Effector CD4-positive, alpha-beta T cell (primary cell): Measurements from ENCODE around the gene NARF.

Source experiments
- DNase-seq: peaks from one replicate; pipeline ENCODE4 v3.0.0-alpha.2; 2020

Gene NARF

GRCh38 chr17:82434216-82434565 is 24.4 kb upstream of the NARF start:
- DNase-seq, result no peak

DNA sequence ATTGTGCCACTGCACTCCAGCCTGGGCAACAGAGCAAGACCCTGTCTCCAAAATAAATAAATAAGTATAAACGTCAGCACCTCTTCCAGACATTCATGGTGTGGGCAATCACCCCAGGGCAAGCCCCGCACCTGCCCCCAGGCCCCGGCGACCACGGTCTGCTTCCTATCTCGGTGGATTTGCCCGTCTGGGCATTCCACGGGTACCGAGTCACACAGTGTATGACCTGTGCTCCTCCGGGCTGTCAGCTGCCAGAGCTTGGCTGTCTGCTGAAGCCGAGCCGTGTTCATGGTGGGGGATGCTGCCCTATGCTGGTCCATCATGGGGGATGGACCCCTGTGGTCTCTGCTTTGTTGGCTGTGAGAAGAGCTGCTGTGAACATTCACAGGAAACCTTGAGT is 23.4 kb upstream of the NARF start:
- DNase-seq, result no peak

- no peak for DNase-seq
These were observed 22.6 kb upstream of the NARF start for GRCh38 chr17:82435601-82436583.

GRCh38 chr17:82436601-82437324 is 21.8 kb upstream of the NARF start:
- no peak for DNase-seq

DNA sequence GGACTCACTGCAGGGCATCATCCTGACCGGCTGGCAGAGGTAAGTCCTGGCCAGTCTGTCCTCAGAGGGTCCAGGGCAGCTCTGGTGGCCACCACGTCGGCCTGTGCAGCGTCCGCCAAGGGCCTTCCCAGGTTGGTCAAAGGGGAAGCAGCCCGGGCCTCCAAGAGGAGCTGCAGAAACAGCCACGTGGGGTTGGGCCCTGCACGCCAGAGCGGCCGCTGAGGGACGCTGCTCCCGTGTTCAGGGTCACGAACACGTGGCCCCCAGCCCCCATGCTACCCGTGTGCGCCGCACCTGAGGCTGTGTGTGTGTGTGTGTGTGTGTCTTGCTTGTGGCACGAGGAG is 21.2 kb upstream of the NARF start:
- no peak for DNase-seq

GRCh38 chr17:82438401-82439193 is 19.9 kb upstream of the NARF start:
- DNase-seq, result no peak

DNA sequence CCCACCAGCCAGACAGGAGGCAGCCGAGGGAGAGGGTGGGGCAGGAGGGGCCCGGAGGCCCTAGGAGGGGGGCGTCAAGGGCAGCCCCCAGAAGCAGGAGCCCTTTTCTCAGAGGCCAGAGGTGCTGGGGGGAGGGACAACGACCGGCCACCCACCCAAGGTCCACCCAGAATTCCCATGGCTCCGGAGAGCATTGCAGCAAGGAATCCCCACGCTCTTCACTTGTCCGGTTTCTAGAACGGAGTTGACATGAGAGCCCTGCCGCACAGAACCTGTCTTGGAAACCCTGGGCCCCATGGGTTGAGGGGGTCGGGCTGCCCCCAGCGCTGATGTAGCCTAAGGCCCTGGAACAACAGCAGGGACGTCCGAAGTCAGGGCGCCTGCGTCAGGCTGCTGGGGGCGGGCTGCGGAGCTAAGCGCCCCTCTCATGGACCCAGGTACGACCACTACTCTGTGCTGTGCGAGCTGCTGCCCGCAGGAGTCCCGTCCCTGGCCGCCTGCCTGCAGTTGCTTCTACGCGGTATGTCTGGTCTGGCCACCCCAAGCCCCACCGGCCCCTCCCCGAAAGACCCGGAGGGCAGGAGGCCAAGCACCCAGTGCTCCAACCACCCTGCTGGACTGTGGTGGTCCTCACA is 19.2 kb upstream of the NARF start:
- no peak for DNase-seq

DNA sequence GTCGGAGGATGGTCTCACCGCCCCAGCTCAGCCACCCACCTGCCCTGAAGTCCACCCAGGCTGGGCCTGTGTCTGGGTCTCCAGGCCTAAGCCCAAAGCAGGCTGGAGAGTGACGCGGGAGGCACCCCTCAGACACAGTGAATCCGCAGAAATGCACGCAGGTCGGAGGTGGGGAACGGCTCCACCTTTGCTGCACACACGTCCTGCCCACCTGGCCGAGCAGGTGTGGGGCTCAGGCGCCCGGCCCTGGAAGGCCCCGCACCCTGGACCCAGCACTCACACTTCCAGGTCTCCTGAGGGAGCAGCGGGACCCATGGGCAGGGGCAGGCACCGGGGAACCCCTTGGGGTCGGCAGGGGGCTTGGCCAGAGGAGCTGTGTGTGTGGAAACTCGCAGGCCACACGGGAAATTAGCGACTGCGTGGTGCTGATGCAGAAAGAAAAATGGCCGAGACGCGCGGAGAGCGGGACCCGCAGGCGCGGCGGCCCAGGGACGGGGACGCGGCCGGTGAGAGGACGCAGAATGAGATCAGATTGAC is 18.6 kb upstream of the NARF start:
- no peak for DNase-seq

DNA sequence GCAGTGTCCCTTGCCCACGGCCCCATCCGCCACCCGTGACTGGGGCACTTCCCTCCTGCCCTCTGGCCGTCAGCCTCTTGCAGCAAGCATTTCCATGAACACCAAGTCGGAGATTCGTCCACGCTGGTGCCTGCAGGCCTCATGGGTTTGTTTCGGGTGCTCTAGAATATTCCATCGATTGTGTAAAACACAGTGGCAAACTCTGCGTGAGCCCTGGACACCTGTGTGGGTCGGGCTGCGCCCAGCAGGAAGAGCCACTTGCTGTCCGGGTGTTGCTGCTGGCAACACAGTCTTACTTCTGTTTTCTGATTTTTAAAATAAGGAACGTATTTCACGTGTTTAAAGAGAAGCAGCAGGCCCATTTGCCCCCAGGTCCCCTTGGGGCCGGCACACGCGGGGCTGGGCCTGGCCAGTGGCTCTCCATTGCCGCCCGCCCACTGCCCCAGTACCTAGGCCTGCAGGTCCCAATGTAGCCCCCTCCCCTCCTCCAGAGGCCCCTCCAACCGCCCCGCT is 18.0 kb upstream of the NARF start:
- no peak for DNase-seq

- no peak for DNase-seq
These were observed 17.4 kb upstream of the NARF start for GRCh38 chr17:82440991-82441627.

GRCh38 chr17:82441691-82442487 is 16.7 kb upstream of the NARF start:
- no peak for DNase-seq

- no peak for DNase-seq
These were observed 15.7 kb upstream of the NARF start for GRCh38 chr17:82442643-82443464.

GRCh38 chr17:82443465-82444283 is 14.9 kb upstream of the NARF start:
- no peak for DNase-seq

DNA sequence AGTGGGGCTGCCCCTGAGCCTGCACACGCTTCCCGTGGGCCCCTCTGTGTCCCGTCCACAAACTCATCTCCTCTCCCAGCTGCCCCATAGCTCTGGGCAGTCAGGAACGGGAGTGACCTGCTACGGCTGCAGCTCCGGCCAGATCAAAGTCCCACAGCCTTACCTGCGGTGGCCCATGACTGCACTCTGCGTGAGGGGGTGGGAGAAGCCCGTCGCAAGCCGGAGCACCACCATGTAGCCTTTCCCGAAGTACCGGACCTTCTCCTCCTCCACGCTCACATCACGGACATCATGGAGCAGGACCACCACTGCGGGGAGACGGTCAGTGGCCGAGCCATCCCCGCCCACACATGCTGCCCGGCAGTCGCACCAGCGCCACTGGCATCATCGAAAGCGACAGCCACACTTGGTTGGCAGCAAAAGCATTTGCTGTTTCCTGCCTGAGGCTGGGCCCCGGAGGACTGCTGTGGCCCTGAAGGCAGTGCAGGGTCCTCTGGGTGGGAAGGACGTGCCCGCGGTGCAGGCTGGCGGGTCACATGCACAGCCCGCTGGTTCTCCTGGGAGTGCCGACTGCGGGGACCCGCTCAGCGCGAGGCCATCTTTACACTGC is 14.2 kb upstream of the NARF start:
- DNase-seq, result no peak

DNA sequence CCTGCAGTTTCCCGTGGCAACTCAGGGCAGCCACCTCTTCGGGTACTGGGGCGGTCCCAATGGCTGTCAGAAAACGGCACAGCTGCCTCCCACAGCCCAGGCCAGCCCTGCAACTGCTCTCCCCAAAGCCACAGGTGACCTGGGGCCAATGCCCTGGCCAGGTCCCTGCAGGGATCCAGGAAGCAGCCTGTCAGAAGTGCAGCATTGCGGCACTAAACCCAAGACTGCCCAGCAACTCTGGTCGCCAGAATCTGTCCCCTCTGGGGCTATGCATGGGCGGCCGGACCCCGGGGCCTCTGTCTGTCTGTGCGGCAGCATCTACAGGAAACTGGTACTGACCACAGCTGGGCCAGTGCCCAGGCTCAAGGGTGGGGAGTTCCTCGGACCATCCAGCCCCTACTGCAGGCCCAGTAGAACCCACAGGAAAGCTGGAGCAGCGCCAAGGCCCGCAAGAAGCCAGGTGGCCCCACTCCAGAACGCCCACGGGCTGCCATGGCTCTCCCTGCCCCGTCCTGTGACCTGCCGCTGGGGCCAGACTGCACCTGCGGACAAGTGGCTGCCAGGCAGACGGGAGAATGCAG is 13.5 kb upstream of the NARF start:
- no peak for DNase-seq

GRCh38 chr17:82445542-82445941 is 13.0 kb upstream of the NARF start:
- no peak for DNase-seq

DNA sequence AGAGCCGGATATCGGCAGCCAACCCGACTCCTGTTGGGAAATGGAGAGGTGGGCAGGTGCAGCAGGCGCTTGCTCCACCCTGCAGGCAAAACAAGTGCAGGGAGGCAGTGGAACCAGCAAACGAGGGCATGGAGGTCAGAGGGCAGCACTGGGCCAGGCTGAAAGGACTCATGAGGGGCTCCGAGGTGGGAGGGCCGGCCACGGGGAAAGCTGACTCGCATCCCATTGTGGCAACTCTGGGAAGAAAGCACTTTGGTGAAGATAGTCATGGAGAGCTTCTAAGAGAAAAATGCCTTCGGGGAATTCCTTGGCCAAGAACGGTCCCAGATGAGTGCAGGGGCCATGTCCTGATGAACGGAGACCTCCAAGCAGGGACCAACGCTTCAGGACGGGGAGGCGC is 12.4 kb upstream of the NARF start:
- no peak for DNase-seq

DNA sequence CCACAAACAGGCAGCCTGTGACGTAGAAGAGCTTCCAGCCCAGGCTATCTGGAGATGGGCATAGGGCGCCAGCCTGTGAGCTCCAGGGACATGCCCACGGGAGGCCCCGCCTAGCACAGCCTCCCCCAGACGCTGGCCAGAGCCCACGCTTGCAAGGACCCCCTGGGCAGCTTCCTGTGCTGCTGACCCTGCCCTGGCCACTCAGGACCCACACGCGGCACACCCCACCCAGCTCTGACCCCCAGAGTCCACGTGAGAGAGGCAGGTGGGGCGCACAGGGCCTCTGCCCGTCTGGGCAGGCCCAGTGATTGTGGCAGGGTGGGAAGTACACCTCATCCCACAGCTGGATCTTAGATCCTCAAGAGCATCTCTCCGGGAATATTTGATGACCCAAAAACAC is 11.9 kb upstream of the NARF start:
- no peak for DNase-seq
